ENCODE results near the gene AMT.
"Not testable (repeated sequence)": the region's sequence is repeated elsewhere in the genome, so short reads cannot be mapped to it uniquely, and the experiment has no call there.

Gene AMT

DNA sequence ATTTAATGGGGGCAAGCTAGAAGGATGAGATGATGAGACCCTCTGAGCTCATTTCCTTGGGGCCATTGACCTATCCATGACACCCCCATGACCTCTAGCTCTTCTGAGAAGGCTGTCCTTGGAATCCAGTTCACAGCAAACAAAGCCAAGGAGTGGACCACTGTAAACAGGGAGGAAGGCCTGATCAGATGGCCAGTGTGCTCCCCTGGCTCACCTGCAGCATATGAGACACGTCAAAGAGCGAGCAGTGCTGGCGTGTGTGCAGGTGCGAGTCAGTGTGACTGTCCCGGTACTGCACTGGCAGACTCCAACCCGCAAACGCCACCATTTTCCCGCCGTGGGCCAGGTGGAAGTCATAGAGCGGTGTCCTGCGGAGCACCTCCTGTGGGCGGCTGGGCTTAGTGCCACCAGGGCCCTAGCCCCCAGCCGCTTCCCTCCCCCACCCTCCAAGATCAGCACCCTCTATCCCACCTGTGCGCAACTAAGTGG lies 339 bp downstream of the AMT start:
- no peak for DNase-seq

DNA sequence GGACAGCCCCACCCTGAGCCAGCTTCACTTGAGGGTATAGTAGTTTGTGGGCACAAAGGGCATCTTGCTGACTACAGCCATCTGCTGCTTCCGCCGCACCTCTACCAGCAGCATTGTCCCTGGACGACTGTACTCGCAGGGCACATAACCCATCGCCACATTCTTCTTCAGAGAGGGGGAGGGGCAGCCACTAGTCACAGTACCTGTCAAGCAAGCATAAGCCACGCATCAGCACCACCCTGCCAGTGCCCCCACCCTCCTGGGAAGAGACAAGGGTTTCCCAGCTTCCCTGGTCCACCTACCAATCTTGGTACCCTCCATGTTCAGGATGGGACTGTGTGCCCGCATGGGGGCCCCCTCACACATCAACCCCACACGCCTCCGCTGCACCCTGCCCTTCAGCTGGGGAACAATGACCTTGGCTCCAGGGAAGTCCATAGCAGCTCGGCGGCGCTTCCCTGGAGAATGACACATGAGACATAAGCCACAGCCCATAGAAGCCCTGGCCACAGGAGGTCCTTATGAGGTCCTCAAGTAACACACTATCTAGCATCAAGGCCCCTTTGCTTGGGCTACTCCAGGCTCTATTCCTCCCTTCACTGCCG lies 4.7 kb downstream of the AMT start:
- DNase-seq, result no peak

DNA sequence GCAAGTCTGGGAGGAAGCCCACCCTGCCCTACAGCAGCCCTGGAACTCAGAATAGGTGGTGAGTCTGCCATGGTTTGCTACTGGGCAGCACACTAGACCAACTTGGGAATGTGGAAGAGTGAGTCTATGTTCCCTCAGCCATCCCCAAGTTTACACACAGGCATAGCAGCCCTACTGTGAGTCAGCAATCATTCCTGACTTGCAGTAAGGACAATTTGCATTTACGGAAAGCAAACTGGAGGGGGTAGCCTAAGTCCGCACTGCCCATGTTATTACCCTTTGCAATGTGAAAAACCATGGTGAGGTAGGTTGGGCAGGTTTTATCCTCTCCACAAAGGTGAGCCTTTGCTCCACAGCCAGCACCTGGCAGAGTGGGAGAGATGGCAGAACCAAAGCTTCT lies 5.4 kb downstream of the AMT start:
- no peak for DNase-seq

DNA sequence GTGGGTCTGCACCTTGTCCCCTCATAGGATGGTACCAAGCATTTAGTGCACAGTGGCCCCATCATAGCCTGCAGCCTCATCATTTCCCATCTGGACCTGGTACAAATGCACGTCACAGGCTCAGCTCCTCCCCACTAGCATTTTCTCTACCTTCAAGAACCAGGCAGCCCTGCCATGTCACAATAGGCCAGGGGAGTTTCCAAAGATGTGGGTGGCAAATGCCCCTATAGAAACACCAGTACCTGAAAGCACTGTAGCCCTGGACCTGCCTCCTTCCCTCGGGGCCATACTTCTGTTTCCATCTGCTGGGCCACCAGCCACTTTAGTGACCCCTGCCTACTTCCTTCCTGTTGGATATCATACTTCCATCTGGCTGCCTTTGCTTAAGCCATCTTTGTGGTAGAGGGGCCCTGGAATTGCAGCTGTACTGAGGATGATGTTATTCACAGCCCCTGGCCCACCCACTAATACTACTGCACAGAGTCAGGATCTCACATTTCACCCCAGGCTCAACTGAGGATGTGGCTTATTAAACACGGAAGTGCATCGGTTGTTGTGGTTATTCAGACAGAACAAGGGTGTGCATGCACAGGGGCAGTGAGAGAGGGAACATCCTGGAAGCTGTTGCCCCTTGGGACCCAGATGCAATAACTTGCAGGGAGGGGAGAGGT lies 6.2 kb downstream of the AMT start:
- DNase-seq, result peak; percentile 88

DNA sequence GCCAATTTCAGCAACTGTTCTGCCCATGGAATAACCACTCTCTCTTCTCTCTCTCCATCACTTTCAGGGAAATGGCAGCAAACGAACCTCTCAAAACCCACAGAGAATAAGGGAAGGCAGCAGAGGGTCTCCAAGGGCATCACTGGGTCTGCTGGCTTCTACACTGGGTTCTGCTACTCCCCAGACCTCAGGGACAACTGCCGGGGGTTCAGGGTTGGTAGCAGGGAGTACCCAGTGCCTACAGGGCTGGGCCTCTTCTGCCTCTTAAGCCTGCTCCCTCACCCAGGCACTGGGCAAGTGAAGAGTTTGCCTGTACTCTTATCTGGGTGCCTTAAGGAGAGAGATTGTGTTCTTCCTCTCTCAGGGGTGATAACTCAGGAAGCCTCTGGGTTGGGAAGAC lies 7.5 kb downstream of the AMT start:
- no peak for DNase-seq

DNA sequence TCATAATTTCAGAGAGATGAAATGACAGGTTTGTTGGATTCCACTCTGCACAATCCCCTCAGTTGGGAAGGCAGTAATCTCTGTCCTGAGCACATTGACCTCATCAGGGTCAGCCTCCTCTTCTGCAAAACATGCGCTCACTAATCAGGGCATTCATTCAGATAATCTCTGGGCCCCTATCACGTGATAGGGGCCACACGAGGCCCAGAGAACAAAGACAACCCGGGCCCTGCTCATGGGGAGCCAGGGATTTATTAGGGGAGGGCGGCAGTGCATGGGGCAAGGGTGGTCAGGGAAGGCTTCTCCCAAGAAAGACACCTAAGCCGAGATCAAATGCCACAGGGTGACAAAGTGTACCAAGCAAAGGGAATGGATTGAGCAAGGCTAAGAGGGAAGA lies 8.9 kb downstream of the AMT start:
- DNase-seq, result no peak

DNA sequence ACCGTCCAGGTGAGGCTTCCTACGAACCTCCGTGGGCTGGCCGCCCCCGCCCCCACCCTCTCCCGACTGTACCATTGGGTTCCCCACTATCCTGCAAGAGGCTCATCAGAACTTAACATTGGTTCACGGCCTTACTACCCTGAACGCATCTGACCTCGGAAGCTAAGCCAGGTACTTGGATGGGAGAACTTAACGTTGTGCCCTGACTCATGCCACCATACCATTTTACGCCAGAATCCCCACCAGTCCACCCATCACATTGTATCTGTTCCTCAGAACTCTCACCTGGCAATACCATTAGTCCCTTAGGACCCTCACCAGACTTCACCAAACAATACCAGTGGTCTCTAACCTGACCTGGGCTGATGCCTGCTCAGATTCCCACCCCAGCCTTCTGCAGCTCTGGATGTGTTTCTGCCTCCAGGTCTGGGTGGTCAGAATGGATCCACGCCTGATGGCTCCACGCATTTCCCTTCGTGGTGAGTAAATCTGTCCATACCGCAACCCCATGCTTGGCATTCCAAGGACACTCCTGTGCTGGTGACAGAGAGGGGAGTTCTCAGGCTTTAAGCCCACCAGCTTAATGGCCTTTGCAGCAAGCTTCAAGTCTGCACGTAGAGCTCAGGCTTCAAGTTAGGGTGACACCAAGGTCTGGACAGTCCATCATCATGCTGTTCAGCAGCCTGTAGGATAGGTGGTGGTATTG lies 9.5 kb downstream of the AMT start:
- DNase-seq, result no peak

DNA sequence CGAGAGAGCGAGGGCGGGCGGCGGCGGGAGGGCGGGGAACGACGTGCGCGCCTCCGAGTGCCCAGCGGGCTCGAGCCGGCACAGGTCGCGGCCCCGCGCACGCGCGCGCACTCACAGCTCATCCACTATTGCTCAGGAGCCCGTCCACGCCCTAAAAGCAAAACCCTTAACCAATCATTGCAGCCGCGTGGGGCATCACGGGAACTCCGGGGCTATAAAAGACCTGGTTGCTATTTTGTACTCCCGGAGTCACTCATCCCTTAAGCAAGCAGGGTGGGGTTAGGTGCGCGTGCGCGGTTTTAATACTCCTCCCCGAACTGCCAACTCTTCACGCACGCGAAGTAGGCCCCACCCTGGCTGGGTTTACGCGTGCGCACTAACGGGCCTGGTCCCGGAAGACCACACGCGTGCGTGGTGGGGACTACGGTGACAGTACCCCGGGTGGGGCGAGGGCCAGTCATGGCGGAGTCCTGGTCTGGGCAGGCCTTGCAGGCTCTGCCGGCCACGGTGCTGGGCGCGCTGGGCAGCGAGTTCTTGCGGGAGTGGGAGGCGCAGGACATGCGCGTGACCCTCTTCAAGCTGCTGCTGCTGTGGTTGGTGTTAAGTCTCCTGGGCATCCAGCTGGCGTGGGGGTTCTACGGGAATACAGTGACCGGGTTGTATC lies 10.2 kb downstream of the AMT start, which contains the start of the genes RHOA and TCTA:
Gene RHOA (minus strand): TSS at position 9 of the 664 bp plus-strand sequence. CDS start 36,387 bp downstream, outside the sequence.
Gene TCTA (plus strand): TSS at position 456 of the 664 bp plus-strand sequence. CDS start 4 bp downstream, at position 460.
- peak; percentile 100 for DNase-seq

DNA sequence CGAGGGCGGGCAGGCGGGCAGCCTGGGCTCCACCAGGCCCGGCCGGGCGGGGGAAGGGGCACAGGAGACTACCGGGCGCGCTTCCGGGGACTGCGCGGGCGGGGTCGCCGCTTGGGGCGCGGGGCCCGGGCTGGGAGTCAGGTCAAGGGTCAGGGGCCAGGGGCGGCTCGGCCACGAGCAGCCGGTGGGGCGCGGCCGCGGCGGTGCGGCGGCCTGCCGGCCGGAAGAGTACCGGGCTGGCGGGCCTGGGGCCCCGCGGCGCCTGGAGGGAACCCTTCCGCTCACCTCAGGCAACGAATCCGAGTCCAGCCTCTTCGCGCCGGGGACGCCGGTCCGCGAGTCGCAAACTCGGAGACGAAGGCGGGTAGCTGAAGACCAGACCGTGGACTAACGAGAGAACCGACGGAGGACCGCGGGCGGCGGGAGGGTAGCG lies 10.7 kb downstream of the AMT start:
- DNase-seq, result no peak

DNA sequence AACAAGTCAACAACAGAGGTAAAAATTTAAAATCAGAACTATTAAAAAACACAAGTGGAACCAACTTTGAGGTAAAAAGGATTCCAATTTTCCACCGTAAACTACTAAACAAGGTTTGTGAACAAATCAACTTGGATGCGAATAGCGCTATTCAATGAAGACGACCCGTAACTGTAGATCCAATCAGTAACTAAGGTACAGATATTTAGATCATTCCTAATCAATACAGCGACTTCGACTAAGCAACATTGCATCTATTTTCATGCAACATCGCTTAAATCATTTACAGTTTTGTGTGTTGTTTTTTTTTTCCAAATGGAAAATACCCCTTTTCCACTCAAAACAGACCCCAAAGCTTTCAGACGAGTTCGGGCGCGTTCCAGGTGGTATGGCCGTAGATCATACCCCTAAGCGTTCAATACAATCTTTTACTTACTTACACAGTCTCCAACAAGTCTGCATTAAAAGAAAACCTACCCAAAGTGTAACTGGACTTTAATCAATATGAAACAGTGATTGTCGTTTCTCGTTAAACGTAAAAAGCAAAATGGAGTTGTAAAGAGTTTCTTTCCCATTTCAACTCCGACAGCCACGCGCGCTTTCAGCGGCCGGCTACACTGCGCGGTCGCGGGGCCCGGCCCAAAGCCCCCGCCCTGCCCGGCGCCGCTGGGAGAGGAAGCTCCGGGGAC lies 11.3 kb downstream of the AMT start:
- no peak for DNase-seq

DNA sequence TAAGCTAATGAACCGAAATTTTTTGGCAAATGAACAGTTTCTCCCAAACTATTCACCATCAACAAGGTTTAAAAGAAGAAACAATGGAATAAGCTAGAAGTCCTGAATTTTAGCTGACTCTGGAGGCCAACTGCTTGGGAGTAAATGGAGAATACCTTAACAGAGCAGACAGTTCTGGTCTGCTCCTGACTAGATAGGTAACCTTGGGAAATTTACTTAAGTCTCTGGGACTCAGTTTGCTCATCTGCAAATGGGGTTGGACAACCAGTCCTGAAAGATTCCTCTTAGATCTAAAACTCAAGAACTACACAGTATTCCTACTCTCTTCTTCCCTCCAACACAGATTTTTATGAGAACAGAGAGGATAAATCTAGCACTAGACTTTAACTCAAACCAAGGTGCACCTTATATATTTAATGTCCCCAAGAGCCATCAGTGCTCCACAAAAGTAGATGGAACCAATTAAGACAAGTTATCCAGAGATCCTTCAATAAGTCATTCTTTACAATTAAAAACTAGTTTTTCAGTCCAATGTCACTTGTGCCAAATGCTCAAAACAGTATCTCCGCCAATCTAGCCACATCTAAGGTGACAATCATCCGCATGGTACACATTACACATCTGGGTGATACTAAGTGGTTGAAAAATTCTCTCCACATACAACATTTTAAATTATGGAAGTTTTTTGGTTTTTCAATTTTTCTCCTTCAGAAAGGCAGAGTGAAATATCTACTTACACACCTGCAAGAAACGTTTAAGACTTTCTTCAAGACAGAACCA lies 12.0 kb downstream of the AMT start:
- DNase-seq, result no peak

DNA sequence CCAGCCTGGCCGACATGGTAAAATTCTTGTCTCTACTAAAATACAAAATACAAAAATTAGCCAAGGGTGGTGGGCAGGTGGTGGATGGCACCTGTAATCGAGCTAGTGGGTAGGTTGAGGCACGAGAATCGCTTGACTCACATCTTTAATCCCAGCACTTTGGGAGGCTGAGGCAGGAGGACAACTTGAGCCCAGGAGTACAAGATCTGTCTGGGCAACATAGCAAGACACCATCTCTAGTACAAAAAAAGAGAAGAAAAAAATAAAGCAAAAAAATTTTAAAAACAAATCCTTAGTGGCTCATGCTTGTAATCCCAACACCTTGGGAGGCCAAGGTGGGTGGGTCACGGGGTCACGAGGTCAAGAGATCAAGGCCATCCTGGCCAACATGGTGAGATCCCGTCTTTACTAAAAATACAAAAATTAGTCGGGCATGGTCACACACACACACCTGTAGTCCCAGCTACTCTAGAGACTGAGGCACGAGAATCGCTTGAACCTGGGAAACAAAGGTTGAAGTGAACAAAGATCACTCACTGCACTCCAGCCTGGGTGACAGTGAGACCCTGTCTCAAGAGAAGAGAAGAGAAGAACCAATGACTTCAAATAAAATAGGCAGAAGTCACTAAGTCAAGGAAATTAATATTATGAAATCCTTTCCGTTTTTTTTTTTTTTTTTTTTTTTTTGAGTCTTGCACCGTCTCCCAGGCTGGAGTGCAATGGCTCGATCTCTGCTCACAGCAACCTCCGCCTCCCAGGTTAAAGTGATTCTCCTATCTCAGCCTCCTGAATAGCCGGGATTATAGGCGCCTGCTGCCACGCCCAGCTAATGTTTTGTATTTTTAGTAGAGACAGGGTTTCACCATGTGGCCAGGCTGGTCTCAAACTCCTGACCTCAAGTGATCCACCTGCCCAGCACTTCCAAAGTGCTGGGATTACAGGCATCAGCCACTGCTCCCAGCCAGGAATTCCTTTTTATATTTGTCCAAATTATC lies 15.4 kb downstream of the AMT start:
- no peak for DNase-seq

DNA sequence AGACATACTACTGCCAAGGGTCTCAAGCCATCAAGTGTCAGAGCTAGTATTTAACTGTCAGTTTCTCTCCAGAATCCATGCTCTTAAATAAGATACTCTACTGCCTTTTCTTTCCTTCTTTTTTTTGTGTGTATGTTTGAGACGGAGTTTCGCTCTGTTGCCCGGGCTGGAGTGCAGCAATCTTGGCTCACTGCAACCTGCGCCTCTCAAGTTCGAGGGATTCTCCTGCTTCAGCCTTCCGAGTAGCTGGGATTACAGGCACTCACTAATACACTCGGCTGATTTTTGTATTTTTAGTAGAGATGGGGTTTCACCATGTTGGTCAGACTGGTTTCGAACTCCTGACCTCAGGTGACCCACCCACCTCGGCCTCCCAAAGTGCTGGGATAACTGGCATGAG lies 16.7 kb downstream of the AMT start:
- DNase-seq, result not testable (repeated sequence)

DNA sequence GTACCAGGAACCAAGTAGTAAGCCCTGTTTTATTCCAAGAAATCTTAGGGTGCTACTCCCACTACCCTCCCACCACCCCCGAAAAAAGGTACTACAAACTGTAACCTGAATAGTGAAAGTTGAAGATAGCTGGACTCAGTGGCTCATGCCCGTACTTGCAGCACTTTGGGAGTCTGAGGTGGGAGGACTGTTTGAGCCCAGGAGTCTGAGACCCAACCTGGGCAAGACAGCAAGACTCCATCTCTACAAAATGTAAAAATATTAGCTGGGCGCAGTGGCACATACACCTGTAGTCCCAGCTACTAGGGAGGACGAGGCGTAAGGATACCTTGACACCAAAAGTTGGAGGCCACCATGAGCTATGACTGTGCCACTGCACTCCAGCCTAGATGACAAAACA lies 18.4 kb downstream of the AMT start:
- DNase-seq, result no peak

DNA sequence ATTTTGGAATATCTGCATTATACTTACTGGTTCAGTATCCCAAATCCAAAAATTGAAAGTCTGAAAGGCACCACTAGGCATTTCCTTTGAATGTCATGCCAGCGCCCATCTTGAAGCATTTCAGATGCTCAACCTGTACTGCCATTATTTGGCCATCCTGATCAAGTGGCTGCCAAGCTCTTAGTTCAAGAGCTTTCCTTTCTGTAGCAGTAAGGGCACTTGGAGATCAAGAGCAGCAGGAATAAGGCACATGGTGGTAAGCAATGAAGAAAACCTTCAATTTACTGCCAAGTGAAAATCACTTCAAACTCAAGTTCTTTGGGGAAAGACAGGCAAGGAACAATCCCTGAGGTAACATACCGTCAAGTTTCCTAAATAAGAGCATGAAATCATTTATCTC lies 20.5 kb downstream of the AMT start:
- no peak for DNase-seq

DNA sequence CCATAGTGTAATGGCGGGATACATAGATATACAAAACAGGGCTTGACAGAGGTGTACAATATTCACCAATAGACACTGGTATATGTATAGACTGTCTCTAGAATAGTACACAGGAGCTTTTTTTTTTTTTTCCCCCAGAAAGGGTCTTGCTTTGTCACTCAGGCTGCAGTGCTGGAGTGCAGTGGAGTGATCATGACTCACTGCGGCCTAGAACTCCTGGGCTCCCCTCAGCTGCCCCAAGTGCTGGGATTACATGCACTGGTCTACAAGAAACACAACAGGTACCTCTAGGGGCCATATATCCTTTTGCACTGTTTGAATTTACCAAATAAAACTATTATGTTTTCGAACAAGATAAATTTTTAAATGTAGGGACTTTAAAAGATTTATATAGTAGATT lies 22.8 kb downstream of the AMT start:
- DNase-seq, result no peak

DNA sequence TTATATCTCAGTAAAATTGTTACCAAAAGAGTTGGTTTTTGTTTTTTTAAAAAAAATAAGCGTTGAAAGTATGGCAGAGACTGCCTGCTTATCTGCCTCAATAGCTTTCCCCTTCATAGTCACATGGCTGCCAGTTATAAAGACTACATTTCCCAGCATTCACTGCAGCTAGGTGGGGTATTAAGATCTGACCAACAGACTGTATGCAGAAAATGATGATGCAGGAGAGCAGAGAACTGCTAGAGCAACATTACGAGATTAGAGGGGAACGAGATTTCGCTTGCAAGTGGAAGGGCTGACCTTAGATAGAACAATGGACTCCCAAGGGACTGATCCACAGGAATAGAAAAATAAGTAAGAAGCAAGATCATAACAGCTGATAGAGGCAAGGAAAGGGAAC lies 24.8 kb downstream of the AMT start:
- DNase-seq, result no peak

DNA sequence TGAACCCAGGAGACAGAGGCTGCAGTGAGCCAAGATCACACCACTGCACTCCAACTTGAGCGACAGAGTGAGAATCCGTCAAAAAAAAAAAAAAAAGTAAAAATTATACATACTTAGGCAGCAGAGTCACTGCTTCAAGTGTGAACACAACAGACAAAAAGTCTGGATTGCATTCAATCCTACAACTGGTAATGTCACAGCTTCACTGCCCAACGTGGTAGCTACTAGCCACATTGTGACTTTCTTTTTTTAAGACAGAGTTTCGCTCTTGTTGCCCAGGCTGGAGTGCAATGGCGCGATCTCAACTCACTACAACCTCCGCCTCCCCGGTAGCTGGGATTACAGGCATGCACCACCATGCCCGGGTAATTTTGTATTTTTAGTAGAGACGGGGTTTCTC lies 31.0 kb downstream of the AMT start:
- not testable (repeated sequence) for DNase-seq

DNA sequence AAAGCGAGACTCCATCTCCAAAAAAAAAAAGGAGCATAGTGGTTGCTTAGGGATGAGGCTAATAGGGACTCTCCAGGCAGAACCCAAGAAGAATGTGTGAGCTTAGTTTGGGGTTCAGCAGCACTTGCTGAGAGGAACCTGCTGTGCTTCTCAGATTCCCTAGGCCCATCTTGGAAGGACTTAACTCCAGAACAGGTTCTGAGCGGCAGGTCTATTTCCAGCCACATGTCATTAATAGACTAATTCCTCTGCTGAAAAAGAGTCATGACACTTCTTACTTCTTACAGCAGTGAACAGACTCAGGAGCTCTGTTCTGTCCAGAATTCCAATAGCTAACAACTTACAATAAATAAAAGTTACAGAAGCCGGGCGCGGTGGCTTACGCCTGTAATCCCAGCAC lies 33.0 kb downstream of the AMT start:
- no peak for DNase-seq

DNA sequence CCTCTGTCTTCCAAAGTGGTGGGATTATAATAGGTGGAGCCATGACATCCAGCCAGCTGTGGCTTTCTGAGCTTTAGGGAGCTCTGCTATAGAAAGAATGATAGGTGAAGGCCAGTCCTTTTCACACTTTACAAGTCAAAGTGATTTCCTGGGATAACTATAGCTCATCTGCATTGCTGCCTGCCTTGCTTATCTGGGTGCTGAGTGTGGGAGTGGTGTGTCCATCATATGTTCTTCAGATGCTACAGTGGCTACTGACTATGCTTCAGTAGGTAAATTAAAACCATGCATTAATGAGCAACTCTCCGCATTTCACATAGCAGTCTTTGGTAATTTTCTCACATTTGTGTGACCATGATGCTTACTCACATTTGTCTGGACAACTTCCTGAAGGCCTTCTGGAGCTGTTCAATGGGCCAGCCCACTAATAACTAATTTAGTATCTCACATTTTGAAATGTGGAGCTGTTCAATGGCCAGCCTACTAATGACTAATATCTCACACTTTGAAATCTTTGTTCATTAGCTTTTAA lies 33.9 kb downstream of the AMT start:
- no peak for DNase-seq
